ENCODE data around the gene PIK3AP1. TPM values are rescaled to one million over a fixed set of nuclear protein-coding genes. Genes with fewer than 3 reads are reported as not detected.

PIK3AP1 gene
- total RNA-seq, 1 donor from 2014 or later, result 0.49 TPM

GRCh38 chr10:96691761-96692160 lies 28.6 kb downstream of the PIK3AP1 start:
- H3K27ac Mint-ChIP-seq (ENCODE audit: unreplicated experiment), result no peak overlapping the region
- TF ChIP-seq CTCF (IDR thresholded peaks at IDR 0.05; ENCODE audit: partially characterized antibody, unreplicated experiment), result no peak
- H3K9me3 Mint-ChIP-seq (ENCODE audit: unreplicated experiment), result no peaks in the 10 kb centered on the region
- H3K36me3 Mint-ChIP-seq (ENCODE audit: unreplicated experiment), result peaks cover 7% of the 10 kb centered on the region
- H3K4me3 Mint-ChIP-seq (ENCODE audit: unreplicated experiment), result no peak overlapping the region
- no peak for DNase-seq
- H3K4me1 Mint-ChIP-seq (ENCODE audit: low read depth, unreplicated experiment), result no peaks in the 10 kb centered on the region
- peaks cover 2% of the 10 kb centered on the region for H3K27me3 Mint-ChIP-seq (ENCODE audit: unreplicated experiment)

GRCh38 chr10:96690755-96691730 lies 29.3 kb downstream of the PIK3AP1 start:
- H3K36me3 Mint-ChIP-seq (ENCODE audit: unreplicated experiment), result peaks cover 7% of the 10 kb centered on the region
- H3K4me3 Mint-ChIP-seq (ENCODE audit: unreplicated experiment), result no peak overlapping the region
- no peaks in the 10 kb centered on the region for H3K9me3 Mint-ChIP-seq (ENCODE audit: unreplicated experiment)
- TF ChIP-seq CTCF (IDR thresholded peaks at IDR 0.05; ENCODE audit: partially characterized antibody, unreplicated experiment), result no peak
- H3K27ac Mint-ChIP-seq (ENCODE audit: unreplicated experiment), result no peak overlapping the region
- no peak for DNase-seq
- peaks cover 2% of the 10 kb centered on the region for H3K27me3 Mint-ChIP-seq (ENCODE audit: unreplicated experiment)
- H3K4me1 Mint-ChIP-seq (ENCODE audit: low read depth, unreplicated experiment), result no peaks in the 10 kb centered on the region

- no peak for DNase-seq
- Mint-ChIP-seq H3K36me3 (ENCODE audit: unreplicated experiment) (peaks cover 7% of the 10 kb centered on the region), H3K4me3 (ENCODE audit: unreplicated experiment) (no peak overlapping the region), H3K27me3 (ENCODE audit: unreplicated experiment) (peaks cover 2% of the 10 kb centered on the region), H3K27ac (ENCODE audit: unreplicated experiment) (no peak overlapping the region), H3K9me3 (ENCODE audit: unreplicated experiment) (no peaks in the 10 kb centered on the region), H3K4me1 (ENCODE audit: low read depth, unreplicated experiment) (no peaks in the 10 kb centered on the region)
- no peak for TF ChIP-seq CTCF (IDR thresholded peaks at IDR 0.05; ENCODE audit: partially characterized antibody, unreplicated experiment)
Observed at GRCh38 chr10:96688789-96689188, 31.5 kb downstream of the PIK3AP1 start.

DNA sequence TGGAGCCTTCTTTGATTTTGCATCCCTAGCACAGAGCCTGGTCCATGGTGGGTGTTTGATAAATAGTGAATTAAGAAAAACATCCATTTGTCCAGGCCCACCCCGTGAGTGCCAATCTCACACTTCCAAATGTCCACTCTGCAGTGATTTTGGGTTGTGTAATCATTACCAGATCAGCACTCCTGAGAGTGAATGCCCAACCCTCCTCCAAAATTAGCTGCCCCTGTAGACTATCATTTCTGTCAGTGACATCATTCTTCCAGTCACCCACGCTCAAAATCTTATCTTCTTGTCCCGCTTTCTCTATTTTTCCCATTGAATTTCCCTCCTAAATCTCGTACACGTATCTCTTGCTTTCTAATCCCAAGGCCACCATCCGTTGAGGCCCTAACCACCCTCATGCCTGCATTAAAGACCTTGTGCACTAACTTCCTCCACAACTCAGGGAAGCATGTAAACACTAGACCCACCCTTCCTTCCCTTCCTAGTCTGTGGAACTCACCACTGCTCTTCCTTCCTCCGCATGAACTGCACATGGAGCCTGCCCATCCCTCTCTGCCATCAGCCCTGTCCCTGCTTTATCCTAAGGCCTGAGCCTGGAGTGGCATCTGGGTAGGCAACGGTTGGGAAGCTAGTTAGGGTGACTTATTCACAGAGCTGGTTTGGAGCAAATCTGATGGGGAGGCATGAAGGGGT lies 32.8 kb downstream of the PIK3AP1 start:
- no peak overlapping the region for H3K27ac Mint-ChIP-seq (ENCODE audit: unreplicated experiment)
- no peaks in the 10 kb centered on the region for H3K9me3 Mint-ChIP-seq (ENCODE audit: unreplicated experiment)
- peaks cover 7% of the 10 kb centered on the region for H3K36me3 Mint-ChIP-seq (ENCODE audit: unreplicated experiment)
- no peak overlapping the region for H3K4me3 Mint-ChIP-seq (ENCODE audit: unreplicated experiment)
- no peaks in the 10 kb centered on the region for H3K4me1 Mint-ChIP-seq (ENCODE audit: low read depth, unreplicated experiment)
- no peak for DNase-seq
- TF ChIP-seq CTCF (IDR thresholded peaks at IDR 0.05; ENCODE audit: partially characterized antibody, unreplicated experiment), result no peak
- H3K27me3 Mint-ChIP-seq (ENCODE audit: unreplicated experiment), result peaks cover 2% of the 10 kb centered on the region

Data from glutamatergic neuron (in vitro differentiated cells).